ENCODE measurements around the gene CCL19. TPM values are rescaled to one million over a fixed set of nuclear protein-coding genes. Genes with fewer than 3 reads are reported as not detected.

The CCL19 gene
- total RNA-seq, 1 experiment from 2014 or later, result not detected

- no peak overlapping the region for H3K4me3 ChIP-seq (ENCODE audit: low read depth in 2 of 2, low read length in 2 of 2)
- no peaks in the 10 kb centered on the region for H3K27me3 ChIP-seq (ENCODE audit: control insufficient read depth, insufficient read depth, low read length)
- in situ Hi-C loops (cut with HindIII; ENCODE audit: low pct_unique_long_range_greater_than_20kb, low sequenced_read_pairs), result no loop called here
- TF ChIP-seq CTCF (IDR thresholded peaks at IDR 0.05), result no peak
- no peak for TF ChIP-seq POLR2AphosphoS5 (IDR thresholded peaks at IDR 0.05; ENCODE audit: low read depth, low read length)
- TF ChIP-seq SIN3A (IDR thresholded peaks at IDR 0.05; ENCODE audit: borderline replicate concordance, insufficient read depth, low read depth, low read length), result no peak
- no peak for TF ChIP-seq REST (IDR thresholded peaks at IDR 0.05; ENCODE audit: insufficient read depth in 1 of 2, low read depth in 2 of 2, low read length in 1 of 2)
- ChIA-PET POLR2A (no interaction called here), CTCF (no interaction called here)
- no peak for DNase-seq (ENCODE audit: low read depth, low spot score)
- no peaks in the 10 kb centered on the region for H3K36me3 ChIP-seq (ENCODE audit: control insufficient read depth, insufficient read depth, low read length)
- intact Hi-C loops (cut with micrococcal nuclease; ENCODE audit: unreplicated experiment), result no loop called here
- no peak overlapping the region for H3K27ac ChIP-seq (ENCODE audit: low read length)
- no peak for ATAC-seq
- H3K9me3 ChIP-seq (ENCODE audit: control insufficient read depth, insufficient read depth, low read depth, low read length), result no peaks in the 10 kb centered on the region
- BruUV-seq (replicated peaks), result no TSS peak
- H3K4me1 ChIP-seq (ENCODE audit: control insufficient read depth, insufficient read depth, low read length), result peaks cover 25% of the 10 kb centered on the region
Measured at GRCh38 chr9:34654323-34655051, 36.6 kb downstream of the CCL19 start.

GRCh38 chr9:34653151-34654072, 37.7 kb downstream of the CCL19 start:
- Histone ChIP-seq H3K27ac (ENCODE audit: low read length) (peak overlapping the region; percentile 95), H3K27me3 (ENCODE audit: control insufficient read depth, insufficient read depth, low read length) (no peaks in the 10 kb centered on the region), H3K4me3 (ENCODE audit: low read depth in 2 of 2, low read length in 2 of 2) (no peak overlapping the region), H3K36me3 (ENCODE audit: control insufficient read depth, insufficient read depth, low read length) (no peaks in the 10 kb centered on the region), H3K9me3 (ENCODE audit: control insufficient read depth, insufficient read depth, low read depth, low read length) (no peaks in the 10 kb centered on the region), H3K4me1 (ENCODE audit: control insufficient read depth, insufficient read depth, low read length) (peaks cover 25% of the 10 kb centered on the region)
- TF ChIP-seq CTCF (IDR thresholded peaks at IDR 0.05) (no peak), POLR2AphosphoS5 (IDR thresholded peaks at IDR 0.05; ENCODE audit: low read depth, low read length) (no peak), SIN3A (IDR thresholded peaks at IDR 0.05; ENCODE audit: borderline replicate concordance, insufficient read depth, low read depth, low read length) (no peak), TCF7L2 (IDR thresholded peaks at IDR 0.05; ENCODE audit: low read depth, low read length) (no peak), REST (IDR thresholded peaks at IDR 0.05; ENCODE audit: insufficient read depth in 1 of 2, low read depth in 2 of 2, low read length in 1 of 2) (no peak)
- ChIA-PET POLR2A (no interaction called here), CTCF (no interaction called here)
- no peak for ATAC-seq
- intact Hi-C loops (cut with micrococcal nuclease; ENCODE audit: unreplicated experiment), result no loop called here
- BruUV-seq (replicated peaks), result no TSS peak
- DNase-seq (ENCODE audit: low read depth, low spot score), result no peak
- in situ Hi-C loops (cut with HindIII; ENCODE audit: low pct_unique_long_range_greater_than_20kb, low sequenced_read_pairs), result no loop called here

Measured in Panc1 (cell line).